Right forelimb (tissue), 1 donor: ENCODE results near the gene GLCE.
"Not testable (repeated sequence)": the region's sequence is repeated elsewhere in the genome, so short reads cannot be mapped to it uniquely, and the experiment has no call there.

Experiments used
- DNase-seq: peaks from one replicate; pipeline ENCODE4 v3.0.0-alpha.2; 2018

Gene GLCE

DNA sequence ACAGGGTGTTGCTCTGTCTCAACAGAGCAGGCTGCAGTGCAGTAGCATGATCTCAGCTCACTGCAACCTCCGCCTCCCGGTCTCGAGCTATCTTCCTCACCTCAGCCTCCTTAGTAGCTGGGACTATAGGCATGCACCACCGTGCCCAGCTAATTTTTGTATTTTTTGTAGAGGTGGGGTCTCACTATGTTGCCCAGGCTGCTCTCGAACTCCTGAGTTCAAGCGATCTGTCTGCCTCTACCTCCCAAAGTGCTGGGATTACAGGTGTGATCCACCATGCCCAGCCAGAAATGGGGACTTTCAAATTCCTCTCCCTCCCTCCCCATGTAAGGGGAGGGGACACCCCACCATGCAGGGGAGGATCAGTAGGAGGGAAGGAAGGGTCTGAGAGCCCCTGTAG is 141.7 kb downstream of the GLCE start:
- DNase-seq, result not testable (repeated sequence)

DNA sequence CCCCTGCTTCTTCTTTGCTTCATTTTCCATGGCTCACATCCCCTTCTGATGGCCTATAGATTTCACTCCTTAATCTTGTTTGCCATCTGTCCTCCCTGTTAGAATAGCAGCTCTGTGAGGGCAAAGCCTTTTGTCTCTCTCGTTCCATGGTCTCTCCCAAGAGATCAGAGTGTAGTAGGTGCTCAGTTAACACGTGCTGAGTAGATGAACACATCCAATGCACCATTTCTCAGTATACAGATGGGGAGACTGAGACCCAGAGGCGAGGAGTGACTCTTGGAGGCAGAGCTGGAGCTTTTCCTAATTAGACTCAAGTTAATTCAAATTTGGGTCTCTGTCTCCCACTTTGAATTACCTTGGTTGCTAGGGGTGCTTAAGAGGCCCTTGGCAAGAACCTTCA is 142.5 kb downstream of the GLCE start:
- DNase-seq, result no peak

DNA sequence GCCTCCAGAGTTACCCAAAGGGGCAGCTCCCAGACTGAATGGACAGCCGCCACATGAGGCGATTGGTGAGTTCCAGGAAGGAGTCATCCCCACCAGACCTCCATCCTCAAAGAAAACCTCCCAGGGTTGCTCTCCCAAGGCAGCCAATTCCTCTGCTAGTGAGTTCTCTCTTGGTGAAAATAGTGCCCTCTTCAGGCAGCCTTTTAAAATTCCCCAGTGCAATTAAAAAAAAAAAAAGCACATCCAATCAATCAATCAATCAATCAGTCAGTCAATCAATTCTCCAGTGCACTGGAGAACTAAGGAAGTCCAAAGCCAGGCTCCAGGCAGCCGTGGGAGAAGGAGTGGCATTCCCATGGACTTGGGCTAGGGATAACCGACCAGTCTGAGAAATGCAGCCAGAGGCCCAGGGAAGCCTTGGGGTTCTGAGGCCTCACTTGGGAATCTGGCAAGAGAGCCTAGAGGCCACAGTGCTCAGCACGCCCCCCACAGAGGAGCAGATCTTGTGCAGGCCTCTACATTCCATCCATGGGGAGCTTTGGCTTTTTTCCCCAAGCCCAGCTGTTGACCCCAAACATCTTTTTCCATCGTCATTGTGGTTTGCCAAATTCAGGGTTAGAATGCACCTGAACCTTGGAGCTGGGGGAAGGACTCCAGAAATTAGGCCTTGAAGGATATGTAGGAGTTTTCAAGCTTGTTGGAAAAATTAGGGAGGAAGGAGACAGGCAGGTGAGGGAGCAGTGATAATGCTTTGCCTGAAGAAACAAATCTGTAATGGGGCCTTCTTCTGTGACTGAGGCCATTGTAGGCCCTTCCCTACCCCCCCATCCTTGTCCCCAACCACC is 143.1 kb downstream of the GLCE start:
- DNase-seq, result no peak

DNA sequence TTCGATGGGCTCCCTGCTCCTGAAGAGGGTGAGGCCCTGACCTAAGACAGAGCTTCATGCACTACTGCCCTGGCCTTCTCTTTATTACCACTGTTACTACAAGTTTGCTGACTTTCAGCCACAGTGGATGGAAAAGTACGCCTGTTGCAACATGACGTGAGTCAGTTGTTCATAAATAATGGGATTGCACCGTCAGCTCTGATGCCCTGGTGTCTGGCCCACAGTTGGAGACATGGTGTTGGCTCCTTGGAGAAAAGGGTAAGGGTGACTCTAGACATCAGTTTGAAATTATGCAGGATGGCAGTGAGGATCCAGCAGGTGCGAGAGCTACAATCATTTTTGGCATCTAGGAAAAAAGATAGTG is 143.7 kb downstream of the GLCE start:
- no peak for DNase-seq

DNA sequence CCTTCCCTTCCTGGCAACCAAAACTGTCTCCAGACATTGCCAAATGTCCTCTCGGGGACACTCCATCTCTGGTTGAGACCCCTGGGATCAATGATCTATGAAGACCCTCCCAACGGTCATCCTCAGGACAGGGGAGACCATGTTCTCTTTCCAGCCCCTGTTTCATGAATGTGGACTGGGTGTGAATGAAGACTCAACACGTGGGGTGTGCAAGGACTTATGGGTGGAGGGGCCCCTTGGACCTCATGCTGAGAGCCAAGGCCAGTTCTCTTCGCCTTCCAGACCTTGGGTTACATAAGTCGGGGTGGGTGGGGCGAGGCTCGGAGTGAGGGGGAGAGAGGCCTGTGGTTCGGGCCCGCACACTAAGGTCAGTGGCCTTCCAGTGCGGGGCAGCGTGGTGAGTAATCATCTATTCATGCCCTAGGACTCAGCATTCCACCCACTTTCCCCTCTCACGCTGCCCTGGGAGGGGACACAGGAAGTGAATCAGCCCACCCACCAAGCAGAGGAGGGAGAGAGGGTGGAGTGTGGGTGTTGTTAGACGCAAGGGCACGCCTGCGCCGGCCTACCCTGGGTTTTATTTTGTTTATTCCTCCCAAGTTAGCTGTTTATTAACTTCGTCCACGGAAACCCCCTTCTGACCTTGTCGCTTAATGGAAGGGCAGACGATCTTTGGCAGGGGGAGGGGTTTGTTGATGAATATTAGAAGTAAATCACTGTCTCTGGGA is 144.9 kb downstream of the GLCE start:
- DNase-seq, result no peak

DNA sequence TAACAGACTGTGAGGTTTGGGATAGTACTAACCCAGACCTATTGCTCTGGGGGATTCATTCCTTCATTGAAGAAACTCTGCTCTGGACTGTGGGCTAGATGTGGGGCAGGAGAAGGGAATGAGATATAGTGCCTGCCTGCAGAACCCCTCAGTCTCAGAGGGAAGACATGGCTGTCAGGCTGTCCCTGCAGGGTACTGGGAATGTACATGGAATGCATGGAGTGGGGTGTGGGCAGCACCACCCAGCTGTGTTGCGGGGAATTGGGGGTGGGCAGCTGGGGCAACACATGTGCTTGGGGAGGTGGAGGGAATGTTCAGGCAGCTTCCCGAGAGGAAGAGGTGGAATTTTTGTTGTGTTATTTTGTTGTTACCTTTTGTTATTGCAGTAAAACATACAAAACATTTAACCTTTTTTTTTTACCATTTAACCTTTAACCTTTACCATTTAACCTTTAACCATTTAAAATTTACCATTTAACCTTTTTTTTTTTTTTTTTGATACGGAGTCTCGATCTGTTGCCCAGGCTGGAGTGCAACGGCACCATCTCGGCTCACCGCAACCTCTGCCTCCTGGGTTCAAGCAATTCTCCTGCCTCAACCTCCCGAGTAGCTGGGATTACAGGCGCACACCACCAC is 145.6 kb downstream of the GLCE start:
- no peak for DNase-seq

DNA sequence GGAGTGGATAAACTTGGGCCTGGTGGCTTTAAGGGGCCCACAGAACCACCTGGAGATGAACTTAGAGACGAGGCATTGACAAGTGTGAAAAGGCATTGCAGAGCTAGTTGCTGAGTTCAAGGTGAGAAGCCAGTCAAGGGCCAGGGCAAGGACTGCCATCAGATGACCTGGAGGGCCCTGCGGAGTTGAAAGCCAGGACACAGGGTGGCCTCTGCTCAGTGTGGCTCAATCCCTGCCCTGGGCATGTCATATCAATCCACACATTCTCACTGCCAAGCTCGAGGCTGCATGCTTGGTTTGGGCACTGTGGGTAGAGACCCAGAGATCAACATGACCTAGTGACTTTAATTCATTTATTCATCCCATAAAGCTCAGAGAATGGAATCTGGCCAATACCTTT is 147.5 kb downstream of the GLCE start:
- DNase-seq, result no peak

DNA sequence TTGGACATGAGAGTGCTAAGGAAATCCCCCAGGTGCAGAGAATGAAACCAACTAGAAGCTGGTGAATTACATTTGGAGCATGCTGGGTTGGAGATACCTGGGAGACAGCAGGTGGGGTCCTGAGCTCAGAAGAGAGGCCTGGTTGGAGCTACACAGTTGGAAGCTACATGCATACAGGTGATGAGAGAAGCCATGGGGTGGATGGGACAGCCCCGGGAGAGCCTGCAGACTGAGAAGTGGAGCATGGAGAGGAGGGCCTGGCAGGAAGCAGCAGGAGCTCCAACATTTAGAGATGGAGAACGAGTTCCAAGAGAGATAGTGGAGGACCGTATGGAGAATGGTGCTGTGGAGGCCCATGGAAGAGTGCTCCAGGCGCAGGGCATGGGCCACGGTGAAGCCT is 148.5 kb downstream of the GLCE start:
- no peak for DNase-seq

DNA sequence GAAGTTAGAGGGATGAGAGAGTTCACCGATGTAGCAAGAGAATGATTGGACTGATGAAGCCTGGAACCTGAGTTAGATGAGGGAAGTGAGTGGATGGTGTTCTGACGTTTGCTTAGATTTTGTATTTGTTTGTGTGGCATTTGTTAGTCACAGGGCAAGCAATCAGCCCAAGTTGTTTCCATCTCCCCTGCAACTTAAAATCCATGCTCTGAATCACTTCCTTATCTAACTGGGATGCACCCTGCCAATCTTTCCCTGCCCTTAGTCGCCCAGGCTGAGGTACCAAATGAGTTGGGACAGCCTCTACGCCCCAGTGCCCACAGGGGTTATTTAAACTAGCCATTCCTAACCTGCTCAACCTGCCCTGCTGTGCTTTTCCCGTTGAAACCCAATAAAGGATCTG is 150.9 kb downstream of the GLCE start:
- no peak for DNase-seq

DNA sequence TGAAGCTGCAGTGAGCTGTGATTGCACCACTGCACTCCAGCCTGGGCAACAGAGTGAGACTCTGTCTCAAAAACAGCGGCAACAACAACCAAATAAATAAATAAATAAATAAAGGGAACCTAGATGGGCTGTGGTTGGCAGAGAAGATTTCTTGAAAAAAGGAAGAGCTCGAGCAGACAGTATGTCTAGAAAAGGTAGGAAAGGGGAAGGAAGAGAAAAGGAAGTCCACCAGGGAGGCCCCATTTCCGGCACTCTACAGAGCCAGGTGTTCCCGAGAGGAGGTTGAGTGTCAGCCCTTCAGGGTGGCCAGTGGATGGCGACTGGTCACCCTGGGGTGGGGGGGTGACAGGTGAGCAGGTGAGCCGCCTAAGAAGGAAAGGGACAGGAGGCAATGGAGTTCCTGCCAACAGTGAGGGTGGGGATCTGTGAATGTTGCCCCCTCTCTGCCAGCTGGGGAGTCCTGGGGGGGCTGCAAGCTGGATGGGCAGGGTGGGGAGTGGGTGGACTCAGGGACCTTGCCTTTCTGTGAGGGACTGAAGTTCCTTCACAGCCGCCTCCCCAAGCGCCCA is 153.1 kb downstream of the GLCE start:
- DNase-seq, result no peak

DNA sequence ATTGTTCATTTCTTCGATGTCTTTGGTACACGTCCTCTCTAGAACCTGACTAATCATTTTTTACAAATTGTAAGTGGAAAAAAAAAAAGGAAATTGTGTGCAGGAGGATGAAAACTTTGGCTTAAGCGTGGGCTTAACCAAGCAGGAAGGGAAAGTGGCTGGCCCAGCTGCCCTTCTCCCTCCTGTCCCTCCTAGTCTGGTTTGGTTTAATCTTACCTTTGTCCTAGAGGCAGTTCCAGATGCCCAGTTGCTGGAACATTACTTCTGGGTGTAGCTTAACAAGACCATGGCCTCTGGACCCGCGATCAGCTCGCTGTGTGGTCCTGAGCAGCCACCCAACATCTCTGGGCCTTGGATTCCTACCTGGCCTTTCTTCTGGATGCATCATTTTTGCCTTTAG is 153.7 kb downstream of the GLCE start:
- no peak for DNase-seq

DNA sequence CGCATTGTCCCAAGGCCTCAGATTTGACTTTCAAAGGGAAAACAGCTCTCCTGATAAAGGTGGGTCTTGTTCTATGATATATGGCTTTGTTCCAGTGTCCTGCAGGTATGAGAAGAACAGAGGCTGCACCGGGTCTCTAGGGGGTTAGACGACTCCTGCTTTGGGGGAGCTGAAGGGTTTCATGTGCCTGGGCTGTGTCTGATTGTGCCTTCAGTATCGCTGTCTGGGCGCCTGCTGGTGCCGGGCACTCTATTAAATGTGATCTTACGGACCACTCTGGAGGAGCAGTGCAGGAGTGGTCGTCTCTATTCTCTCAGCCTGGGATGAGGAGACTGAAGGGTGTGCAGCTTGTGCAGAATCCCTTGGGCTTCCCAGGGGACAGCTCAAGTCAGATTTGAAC is 154.3 kb downstream of the GLCE start:
- DNase-seq, result no peak

DNA sequence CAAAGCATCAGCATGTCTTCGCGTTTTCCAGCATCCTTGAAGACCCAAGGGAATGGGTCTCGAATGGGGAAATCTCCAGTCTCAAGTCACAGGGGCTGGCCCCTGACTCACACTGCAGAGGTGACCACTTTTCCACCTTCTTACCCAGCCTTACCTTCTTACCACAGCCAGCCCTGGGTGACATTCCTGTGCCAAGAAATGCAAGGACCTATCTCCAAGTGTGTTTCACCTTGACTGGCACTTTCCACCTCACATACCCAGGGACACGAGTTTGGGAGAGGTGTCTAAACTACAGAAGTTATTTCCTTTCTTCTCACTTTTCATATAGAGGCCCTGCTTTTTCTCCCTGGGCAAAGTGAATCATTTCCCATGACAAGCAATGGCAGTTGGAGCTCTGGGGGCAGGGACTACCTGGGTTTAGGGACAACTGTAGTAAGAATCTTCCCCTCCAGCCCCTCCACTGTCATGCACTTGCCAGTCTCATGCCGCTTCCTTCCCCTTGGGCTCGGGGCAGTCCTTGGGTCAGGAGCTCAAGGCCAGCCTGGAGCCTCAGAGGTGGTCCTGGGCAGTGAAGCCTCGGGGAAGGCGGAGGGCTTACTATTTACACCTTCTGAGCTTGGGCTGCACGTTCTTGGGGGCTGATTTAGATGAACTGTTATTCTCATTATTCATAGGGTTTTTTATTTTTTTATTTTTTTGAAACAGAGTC is 155.1 kb downstream of the GLCE start:
- no peak for DNase-seq

DNA sequence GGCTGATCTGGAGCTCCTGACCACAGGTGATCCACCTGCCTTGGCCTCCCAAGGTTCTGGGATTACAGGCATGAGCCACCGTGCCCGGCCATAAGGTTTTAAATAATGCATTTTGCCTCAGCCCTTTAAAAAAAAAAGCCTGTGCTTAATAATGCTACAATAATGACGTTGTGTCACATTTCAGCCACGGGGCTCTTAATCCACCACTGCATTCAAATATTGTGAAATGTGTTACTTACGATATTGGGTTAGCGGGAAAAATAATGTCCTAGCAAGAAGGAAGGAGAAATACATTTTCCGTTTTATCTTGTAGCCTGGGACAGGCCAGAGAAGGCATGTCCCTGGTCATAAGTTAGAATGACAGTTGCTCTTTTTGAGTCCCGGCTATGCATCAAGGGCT is 155.9 kb downstream of the GLCE start:
- no peak for DNase-seq

DNA sequence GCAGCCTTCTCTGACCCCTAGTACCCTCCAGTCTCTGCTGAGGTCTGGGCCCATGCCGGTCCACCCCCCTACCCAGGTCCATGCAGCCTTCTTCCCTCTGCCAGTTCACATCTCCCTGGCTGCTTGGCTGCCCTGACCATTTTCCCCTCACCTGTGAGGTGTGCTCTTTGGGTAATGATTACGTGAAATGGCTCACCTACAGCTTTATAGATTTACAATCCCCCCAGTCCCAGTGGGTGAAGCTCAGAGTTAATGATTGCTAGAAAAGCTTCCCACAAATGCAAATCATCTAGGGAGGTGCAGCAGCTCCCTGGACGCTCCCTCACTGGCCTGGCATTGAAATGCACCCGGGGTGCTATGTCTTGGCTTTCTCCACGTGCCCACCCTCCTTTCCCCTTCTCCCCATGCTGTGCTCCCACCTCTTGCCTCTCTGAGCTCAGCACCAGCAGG is 157.0 kb downstream of the GLCE start:
- DNase-seq, result no peak

DNA sequence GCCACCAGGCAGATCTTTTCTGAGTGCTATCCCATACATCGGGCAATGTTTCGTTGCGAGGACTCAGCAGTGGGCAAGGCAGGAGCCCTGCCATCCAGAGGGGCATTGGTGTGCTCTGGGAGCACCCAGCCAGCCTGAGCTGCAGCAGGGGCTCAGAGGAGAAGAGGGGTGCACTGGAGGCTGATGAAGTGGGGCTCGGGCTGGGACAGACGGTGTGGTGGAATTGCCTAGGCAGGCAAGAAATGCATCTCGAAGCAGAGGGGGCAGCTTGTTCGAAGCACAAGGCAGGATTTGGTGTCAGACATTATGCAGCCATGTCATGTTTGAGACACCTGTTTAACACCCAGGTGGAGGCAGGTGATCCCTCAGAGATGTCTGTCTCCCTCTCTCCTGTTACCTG is 157.6 kb downstream of the GLCE start:
- DNase-seq, result no peak

DNA sequence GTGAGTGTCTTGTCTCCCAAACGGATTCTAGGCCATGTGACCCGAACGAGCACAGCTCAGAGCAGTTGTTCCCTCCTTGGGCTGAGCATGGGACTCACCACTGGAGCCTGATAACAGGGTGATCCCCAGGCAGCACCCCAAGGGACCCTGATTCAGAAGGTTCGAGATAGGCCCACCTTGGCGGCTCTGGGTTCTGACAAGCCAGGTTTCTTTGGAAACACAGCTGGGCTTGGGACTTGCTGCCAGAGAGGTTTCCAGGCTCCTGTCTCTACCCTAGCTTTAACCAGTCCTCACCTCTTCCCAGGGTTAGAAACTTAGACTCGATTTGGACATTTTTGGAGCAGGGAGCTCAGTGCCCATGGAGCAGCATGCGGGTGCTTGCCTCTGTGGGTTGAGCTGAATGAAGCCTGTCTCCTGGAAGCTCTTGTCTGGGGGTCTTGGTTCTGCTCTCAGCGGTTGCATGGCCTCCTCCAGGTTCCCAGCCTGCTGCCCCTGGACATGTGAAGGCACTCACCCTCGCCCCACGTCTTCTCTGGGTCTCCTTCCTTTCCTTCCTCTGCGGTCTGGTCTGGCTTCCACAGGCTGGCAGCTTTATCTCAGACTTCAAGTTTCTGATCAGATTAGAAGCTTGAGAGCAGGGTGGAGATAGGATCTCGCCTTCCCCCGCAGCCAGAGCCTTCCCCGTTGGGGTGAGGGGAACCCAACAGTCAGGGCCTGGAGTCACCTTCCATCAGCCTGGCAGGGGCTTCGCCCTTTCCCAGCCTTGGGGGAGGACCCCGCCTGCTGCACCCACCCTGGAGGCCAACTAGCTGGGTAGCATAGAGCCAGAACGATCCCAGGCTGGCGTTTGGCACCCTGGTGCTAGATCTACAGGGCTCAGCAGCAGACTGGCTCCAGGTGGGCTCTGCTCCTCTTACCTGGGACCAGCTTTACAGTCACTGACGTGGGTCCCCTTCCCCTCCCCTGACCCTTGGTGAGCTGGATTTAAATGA is 159.2 kb downstream of the GLCE start:
- DNase-seq, result no peak

DNA sequence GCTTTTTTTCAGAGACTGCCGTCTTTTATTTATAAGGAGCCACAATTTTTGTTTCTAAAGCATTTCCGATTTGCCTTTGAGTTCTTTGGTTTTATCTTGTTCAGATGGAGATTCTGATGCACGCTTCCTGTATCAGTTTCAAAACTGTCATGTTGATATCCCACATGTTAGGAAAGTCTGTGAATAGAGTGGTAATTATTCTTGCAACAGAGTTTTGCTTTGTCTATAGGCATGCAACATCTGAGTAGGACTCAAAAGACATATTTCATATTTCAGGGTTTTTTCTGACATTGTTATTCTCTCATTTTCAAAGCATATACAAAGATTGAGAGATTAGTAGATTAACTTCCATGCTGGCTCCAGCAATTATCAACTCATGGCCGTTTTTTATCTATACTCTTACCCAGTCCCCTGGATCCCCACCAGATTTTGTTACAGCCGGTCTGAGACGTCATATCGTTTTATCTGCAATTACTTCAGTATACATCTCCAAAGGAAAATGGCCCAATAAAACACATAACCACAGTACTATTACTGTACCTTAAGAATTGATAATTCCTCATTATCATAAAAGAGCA is 160.6 kb downstream of the GLCE start:
- no peak for DNase-seq
